Left colon (tissue), 2 donors: ENCODE data around the gene DGKQ. TPM values are rescaled to one million over a fixed set of nuclear protein-coding genes. Genes with fewer than 3 reads are reported as not detected.

Experiments used
- ATAC-seq: fragments of 200-7000 bp; cut with Tn5 transposase; one replicate; pipeline ENCODE4 v1.9.1; 2020; ENCODE audit warnings: mild to moderate bottlenecking, moderate library complexity
- DNase-seq, 2 donors: peaks; one replicate each; pipeline ENCODE4 v3.0.0-alpha.2; 2020
- intact Hi-C, 2 donors: fragments of 100-400 bp; cut with DNase I in 1 of 2; cut with micrococcal nuclease in 1 of 2; formaldehyde crosslinking; loops; one replicate each; pipeline versions ENCODE4 v1.11.2 to v1.14.0; 2022; cut with DNase I, micrococcal nuclease
- long read RNA-seq: library from polyadenylated mRNA; unstranded; transcript quantifications from one replicate; pipeline ENCODE4 v2.0.0, GENCODE V29; 2021
- total RNA-seq, 2 donors: library from RNA; stranded (reverse); fragmentation: NEBNext Ultra II Directional; extraction: Animal tissue kit (Norgen Biotek cat#: 25700); gene quantifications; one replicate each; pipeline ENCODE4 v1.2.1, GENCODE V29; 2021
- donor health status: DM: no; HTN: no; CAD: no.
- donor health status: DM: yes; HTN: yes; CAD: no.

Gene DGKQ, protein sequence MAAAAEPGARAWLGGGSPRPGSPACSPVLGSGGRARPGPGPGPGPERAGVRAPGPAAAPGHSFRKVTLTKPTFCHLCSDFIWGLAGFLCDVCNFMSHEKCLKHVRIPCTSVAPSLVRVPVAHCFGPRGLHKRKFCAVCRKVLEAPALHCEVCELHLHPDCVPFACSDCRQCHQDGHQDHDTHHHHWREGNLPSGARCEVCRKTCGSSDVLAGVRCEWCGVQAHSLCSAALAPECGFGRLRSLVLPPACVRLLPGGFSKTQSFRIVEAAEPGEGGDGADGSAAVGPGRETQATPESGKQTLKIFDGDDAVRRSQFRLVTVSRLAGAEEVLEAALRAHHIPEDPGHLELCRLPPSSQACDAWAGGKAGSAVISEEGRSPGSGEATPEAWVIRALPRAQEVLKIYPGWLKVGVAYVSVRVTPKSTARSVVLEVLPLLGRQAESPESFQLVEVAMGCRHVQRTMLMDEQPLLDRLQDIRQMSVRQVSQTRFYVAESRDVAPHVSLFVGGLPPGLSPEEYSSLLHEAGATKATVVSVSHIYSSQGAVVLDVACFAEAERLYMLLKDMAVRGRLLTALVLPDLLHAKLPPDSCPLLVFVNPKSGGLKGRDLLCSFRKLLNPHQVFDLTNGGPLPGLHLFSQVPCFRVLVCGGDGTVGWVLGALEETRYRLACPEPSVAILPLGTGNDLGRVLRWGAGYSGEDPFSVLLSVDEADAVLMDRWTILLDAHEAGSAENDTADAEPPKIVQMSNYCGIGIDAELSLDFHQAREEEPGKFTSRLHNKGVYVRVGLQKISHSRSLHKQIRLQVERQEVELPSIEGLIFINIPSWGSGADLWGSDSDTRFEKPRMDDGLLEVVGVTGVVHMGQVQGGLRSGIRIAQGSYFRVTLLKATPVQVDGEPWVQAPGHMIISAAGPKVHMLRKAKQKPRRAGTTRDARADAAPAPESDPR
- 10 to 100 TPM; 47.8 to 49.6 TPM for total RNA-seq
- long read RNA-seq, full-length matches to known transcripts = 2 of 117 reads
- long read RNA-seq, partial matches to known transcripts = 88 of 117 reads
- long read RNA-seq, other reads (novel, unspliced or antisense) = 27 of 117 reads

DNA sequence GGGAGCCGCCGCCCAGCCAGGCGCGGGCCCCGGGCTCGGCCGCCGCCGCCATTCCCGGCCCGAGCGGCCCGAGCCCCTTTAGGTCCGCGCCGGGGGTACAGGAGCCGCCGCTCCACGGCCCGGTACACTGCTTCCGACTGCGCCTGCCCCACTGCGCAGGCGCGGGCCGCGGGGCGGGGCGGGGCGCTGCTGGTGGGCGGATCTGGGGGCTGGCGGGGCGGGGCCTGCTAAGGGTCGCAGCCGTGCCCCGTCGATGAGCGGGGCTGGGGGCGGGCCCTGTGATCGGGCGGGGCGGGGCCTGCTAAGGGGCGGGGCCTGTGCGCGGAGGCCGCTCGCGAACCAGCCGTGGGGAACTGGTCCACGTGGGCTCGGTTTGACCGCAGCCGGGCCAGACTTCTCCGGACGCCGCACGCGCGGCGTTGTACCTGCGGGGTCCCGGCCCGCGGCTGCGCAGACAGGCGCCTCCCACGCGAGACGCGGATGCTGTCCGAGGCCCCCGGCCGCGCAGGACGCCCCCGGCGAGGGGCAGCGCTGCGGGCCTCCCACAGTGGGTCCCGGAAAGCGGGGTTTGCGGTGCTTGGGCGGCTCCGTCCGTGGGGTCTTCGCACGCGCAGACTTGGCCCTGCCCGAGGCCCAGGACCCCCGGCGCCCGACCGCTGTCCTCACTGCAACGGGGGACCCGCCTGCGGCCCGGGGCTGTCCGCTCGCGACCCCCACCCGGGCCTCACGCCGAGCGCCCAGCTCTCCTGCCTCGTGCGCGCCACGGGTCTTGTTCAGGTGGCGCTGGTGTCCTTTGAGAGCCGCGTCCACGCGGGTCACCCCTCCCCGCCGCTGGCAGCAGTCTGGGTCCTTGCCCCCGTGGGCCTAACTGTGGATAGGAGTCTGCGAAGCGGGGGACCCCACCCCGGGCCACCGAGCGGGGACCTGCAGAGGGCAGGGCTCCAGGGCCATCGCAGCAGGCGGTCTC is at the start of gene DGKQ:
TSS of gene DGKQ (minus strand) at position 139 of the 967 bp plus-strand sequence. CDS start at position 52, 87 bp downstream.
- peak; percentile 58 for ATAC-seq
- intact Hi-C loops = no loop called here
- peak; percentile 76 to 90 for DNase-seq

DNA sequence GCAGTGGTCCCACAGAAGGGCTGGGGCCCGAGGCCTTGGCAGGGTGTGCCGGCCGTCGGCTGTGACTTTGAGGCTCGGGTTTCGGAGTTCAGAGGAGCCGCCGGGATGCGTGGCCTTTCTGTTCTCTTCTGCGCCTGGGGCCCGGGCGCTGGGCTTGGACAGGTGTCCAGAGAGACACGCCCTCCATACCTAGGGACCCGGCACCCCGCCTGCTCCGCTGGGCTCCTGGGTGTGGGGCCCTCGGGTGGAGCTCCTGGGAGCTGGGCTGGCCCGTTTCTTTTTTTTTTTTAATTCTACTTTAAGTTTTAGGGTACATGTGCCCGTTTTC is 49.3 kb upstream of the DGKQ start:
- peak in 1 of 2 donors; percentile 62 for DNase-seq
- peak; percentile 67 for ATAC-seq
- intact Hi-C loops = no loop called here

DNA sequence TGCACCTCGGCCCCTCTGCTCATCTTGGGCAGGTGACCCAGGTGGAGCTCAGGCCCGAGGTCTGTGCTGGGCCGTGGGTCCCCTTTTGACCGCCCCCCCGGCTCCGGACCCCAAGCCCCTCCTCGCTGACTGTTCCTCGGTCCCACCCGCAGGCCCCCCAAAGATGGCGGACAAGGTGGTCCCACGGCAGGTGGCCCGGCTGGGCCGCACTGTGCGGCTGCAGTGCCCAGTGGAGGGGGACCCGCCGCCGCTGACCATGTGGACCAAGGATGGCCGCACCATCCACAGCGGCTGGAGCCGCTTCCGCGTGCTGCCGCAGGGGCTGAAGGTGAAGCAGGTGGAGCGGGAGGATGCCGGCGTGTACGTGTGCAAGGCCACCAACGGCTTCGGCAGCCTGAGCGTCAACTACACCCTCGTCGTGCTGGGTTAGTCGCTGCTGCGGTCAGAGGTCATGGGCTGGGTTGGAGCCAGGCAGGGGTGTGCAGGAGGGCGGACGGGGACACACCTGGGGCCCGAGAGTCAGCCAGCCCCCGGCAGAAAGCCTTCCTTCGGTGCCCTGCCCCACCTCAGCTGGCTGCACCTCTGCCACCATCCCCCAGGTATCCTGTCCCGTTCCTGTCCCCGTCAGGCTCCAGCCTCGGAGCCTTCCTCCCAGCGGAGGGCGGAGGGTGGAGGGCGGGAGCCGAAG is 48.8 kb upstream of the DGKQ start:
- ATAC-seq = peak; percentile 31
- intact Hi-C loops = no loop called here
- no peak for DNase-seq

DNA sequence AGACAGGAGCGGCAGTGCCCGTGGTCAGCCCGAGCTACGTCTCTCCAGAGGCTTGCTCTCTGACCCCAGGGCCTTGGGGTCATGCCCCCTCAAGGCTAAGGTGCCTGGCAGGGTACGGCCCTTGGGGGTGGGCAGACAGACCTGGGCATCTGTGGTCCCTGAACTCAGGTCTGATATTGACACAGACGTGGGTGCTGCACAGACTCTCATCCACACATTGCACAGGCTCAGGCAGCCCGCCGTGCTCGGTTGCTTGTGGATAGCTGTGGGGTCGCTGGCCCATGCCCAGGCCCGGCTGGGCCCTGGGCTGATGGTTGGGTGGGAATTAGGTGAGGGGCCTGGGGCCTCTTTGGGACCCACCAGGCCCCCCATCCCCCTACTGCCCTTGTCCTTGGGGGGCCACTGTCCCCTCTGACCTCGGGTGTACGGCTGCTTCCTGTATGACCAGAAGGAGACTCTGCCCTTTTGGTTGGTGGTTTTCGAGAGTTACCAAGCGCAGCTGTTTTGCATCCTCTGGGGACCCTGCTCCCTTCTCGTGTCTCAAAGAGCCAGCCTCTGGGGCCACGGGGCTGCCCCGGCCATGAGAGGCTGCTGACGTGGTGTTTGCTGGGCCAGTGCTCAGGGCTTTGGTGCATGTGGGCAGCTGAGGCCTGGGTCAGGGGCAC is 48.1 kb upstream of the DGKQ start:
- DNase-seq = no peak
- no peak for ATAC-seq
- intact Hi-C loops = no loop called here

DNA sequence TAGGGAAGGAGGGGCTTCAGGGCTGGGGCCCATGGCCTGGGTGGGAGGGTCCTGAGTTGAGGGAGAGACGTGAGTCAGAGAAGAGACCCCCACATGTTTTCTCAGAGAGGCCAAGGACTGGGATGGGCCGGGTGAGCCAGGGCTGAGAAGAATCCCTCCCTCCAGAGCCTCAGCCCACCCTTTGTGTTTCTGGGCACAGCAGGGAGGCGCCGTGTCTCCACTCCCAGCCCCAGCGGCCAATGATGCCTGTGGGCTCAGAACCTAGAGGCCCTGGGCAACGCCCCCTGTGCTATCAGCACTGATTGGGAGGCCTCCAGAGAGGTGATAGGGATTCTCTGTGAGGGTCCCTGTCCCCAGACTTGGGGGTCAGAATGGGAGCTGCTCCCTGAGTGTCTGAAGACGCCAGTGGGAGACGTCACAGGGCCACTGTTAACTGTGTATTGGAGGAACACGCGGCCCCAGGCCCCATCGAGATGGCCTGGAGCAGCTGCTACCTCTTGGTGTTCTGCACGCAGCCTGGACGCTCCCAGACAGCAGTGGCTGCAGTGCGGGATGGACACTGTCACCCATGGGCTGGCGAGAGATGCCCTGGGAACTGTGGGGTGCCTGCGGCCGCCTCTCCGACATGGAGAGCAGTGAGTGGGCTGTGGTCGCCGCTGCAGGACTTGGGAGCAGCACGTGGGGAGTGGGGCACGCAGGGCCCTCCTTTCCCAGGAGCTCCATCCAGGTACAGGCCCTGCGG is 46.5 kb upstream of the DGKQ start:
- intact Hi-C loops = no loop called here
- ATAC-seq = no peak
- DNase-seq = no peak

DNA sequence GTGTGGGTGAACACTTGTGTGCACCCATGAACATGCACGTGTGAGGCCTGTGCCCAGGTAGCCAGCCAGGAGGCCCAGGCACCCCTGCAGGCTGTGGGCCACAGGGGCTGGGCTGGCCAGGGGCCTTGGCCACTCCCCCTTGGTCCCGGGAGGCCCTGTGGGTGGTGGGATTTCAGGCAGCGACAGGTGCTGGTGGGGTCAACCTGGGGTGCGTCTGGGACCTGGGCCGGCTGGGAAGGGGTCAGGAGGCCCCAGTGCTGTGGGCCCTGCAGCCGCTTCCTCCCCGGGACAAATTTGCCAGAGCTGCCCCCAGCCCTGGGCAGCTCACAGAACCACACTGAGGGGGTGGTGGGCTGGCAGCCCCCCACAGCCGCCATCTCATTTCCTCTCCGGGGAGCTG is 46.0 kb upstream of the DGKQ start:
- DNase-seq (no peak), ATAC-seq (no peak)
- intact Hi-C loops = no loop called here

DNA sequence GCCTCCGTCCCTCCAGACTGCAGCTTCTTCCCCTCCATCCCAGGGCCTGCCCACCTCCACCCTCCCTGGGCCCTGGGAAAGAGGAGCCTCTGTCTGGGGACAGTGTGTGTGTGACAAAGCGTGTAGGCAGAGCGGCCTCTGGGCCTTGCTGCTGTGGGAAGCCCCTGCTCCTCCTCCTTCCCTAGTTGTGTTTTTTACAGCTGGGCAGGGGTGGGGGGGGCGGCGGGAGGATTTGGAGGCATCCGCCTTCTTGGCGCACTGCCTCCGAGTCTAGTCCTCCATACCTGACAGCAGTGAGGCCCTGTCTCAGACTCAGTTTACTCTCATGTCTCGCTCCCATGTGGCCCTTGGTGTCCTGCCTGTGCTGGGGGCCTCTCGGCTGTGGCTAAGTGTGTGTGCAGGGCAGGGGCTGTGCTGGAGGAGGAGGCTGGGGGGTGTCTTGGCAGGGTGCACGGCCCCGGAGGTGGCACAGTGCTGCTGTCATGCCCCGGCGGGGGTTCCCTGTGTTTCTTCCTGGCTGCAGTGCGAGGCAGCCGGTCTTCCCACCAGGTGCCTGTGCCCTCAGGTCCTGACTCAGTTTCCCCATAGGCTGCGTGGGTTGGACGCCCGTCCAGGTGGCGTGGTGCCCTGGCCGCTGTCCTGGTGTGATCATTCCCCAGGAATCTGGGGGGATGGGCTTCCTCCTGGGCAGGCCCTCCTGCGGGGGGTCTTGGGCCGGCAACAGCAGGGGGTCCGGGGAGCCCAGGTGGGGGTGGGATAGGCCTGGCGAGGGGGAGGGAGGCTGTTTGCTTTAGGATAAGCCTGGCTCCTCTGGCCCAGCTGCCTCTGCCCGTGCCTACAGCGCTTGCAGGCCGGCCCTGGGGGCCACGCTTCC is 45.0 kb upstream of the DGKQ start:
- ATAC-seq (no peak), DNase-seq (no peak)
- intact Hi-C loops = no loop called here

DNA sequence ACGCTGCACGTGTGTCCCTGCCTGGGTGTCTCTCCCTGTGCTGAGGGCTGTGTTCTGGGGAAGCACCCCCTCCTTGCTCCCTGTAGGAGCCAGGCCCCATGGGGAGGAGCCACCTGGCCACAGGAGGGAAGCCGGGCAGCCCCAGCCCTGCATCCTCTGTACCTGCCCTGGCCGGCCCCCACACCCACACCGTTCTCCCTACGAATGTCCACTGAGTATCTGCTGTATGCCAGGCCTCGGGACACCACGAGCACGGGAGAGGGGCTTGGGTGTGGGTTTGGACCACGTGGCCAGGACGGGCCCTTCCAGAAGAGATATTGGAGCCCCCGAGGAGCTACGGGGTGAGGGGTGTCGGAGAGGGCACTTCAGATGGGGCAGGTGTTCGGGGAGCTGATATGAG is 44.3 kb upstream of the DGKQ start:
- DNase-seq (no peak), ATAC-seq (no peak)
- intact Hi-C loops = no loop called here

DNA sequence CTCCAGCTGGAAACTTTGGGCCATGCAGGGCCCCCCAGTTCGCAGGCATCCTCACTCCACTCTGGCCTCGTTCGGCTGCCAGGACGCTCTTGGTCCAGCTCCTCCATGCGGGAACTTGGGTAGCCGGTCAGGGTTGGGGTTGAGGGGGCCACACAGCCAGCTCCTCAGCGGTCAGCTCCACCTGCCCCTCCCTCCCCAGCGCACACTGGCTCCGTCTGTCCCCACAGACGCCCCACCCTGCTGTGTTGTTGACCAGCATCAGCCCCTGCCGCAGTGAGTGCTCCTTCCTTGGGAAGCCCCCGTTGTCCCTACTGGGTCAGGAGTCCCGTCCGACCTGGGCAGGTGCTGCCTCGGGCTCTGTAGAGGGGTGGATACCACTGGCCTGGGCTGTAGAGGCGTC is 43.8 kb upstream of the DGKQ start:
- intact Hi-C loops = no loop called here
- DNase-seq (no peak), ATAC-seq (no peak)

DNA sequence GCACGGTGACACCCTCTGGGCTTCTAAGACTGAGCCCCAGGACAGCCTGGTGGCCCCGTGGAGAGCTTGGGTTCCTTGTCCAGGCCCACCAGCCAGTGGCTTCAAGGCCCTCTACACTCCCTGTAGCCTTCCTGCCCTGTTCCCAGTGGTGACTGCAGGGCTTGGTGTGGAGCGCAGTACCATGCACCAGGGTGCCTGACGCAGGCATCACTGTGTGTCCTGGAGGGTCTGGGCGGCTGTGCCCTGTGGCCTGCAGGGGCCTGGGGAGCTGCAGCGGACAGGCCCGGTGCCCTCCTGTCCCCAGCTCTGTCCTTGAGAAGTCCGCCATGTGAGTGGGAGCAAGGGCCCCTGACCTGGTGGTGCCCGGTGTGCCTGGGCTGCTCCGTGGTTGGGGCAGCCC is 42.4 kb upstream of the DGKQ start:
- ATAC-seq (no peak), DNase-seq (no peak)
- intact Hi-C loops = no loop called here

DNA sequence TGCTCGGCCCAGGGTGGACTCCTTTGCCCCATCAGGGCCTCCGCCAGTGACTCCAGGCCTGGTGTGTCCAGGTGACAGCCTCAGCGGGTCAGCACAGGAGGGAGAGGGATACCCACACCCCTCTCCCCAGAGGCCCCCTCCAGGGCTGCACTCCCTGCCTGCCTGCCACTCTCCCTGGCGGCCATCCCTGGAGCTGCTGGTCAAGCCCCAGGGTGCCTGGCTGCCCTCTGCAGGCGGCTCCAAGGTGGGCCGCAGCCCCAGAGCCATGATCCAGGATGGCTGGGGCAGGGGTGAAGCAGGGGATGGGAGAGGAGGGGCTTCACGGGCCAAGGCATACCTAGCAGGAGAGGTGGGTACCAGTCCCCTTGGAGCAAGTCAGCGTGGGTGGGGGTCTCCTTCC is 41.8 kb upstream of the DGKQ start:
- intact Hi-C loops = no loop called here
- DNase-seq (no peak), ATAC-seq (no peak)

DNA sequence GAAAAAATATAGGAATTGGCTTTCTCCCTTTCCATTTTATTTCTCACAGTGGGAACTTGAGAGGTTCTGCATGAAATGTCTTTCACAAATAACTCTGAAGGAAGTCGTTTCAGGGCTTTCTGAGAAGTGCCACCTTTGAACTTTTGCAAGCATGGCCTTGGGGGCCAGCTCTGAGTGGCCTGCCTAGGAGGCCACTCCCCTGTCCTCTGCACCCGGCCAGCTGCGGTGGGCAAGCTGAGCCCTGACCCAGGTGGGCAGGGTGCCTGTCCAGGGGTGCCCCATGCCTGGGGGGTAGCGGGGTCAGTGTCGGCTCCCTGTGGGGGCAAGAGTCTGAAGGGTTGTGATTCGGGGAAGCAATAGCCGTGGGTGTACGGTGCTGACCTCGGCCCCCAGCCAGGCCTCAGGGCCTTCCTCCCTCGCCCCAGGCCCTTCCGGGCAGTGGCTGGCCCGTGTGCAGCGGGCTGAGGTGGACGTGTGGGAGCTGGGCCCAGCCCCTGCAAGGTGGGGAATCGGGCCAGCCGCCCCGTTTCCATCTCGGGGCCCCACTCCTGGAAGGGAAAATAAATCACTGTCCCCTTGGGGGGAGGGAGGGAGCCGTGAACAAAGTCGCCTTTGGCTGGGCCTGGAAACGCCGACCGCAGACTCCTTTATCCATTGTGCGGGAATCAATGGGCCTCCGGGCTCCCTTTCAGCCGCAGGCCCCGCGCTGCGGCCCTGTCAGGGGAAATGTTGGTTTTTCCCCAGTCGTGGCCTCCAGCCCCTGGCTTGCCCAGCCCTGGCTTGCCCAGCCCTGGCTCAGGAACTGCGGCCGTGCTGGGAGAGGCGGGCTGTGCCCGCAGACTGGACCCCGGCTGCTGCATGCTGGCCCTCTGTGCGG is 41.2 kb upstream of the DGKQ start:
- DNase-seq = no peak
- no peak for ATAC-seq
- intact Hi-C loops = no loop called here

DNA sequence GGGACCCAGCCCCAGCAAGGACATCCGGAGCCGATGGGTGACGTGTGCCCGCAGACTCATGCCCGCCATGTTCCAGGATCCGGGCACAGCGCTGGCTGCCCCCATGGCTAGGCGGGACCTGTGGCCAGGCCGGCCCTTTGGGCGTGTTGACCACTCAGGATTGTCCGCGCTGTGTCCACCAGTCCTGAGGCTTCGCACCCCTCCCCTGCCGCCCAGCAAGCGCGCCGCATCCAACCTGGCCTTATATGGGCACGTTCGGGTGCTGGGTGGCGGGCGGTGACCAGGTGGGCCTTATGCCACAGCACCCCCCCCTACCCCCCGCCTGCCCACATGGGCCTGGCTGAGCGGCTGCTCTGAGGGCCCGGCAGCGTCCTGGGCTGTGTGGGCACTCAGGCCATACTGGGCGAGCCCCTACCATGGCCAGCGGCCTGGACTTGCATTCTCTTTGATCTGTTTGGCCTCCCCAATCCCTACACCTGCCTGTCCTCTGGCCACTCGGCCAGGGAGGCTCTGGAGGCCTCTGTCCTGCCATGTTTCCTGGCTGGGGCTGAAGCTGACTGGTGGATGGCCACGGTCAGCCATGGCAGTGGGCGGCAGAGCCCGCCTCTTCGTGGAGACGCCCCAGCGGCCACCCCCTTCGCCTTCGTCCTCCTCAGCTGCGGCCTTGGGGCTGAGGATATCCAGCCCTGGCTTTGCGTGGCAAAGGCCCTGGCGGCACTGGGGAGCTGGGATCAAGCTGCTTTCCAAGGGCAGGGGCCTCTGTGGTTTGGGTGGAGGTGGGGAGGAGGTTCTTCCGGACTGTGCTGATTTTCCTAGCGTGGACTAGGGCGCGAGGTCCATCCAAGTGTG is 40.1 kb upstream of the DGKQ start:
- intact Hi-C loops = no loop called here
- no peak for DNase-seq
- no peak for ATAC-seq

DNA sequence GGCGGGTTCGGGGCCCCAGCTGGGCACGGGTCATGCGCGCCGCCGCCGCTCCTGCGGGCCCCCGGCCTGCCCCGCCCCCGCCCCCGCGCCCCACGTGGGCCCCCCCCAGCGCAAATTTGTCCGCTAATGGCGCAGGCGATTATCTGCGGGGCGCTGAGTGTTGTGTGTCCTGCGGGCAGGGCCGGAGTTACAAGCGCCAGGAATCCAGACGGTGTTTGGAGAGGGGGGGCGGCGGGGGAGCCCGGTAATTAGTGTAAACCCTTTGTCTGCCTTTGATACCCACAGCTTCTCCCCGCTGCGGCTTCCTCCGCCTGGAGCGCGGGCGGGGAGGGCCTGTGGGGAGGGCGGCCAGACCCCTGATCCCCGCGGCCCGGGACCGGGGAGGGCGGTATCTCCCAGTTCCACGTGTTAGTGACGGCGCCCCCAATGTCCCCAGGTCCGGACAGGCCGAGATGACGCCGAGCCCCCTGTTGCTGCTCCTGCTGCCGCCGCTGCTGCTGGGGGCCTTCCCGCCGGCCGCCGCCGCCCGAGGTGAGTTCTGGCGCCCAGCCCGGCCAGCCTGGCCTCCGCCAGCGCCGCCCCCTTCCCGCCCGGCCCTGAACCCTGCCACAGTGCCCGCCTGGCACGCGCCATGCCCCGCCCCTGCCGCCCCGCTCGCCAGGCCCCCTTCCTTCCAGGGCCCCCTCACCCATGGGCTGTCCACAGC is 38.8 kb upstream of the DGKQ start:
- intact Hi-C loops = no loop called here
- ATAC-seq (peak; percentile 33), DNase-seq (peak in 1 of 2 donors; percentile 75)
